Progenitor cell of endocrine pancreas (in vitro differentiated cells): ENCODE measurements around the gene UGT1A9. TPM values are rescaled to one million over a fixed set of nuclear protein-coding genes. Genes with fewer than 3 reads are reported as not detected.

ENCODE experiments used
- DNase-seq: peaks from one replicate; pipeline ENCODE4 v3.0.0; 2021; ENCODE audit warnings: low spot score; ENCODE audit not compliant: unreplicated experiment
- H3K27ac Mint-ChIP-seq: 2 replicates; pipeline ENCODE4 v1.8.0; 2021; ENCODE audit warnings: mild to moderate bottlenecking, moderate library complexity, mixed read lengths
- H3K27me3 Mint-ChIP-seq: 2 replicates; pipeline ENCODE4 v1.8.0; 2021; ENCODE audit warnings: mixed read lengths
- H3K36me3 Mint-ChIP-seq: 2 replicates; pipeline ENCODE4 v1.8.0; 2022; ENCODE audit warnings: mixed read lengths; ENCODE audit not compliant: insufficient read depth
- H3K4me1 Mint-ChIP-seq: 2 replicates; pipeline ENCODE4 v1.8.0; 2021; ENCODE audit warnings: low read depth, mixed read lengths
- H3K4me3 Mint-ChIP-seq: 2 replicates; pipeline ENCODE4 v1.8.0; 2021; ENCODE audit warnings: low read depth, mild to moderate bottlenecking, moderate library complexity, mixed read lengths
- H3K9me3 Mint-ChIP-seq: 2 replicates; pipeline ENCODE4 v1.8.0; 2021; ENCODE audit warnings: low read depth, mixed read lengths
- total RNA-seq: library from RNA; stranded (reverse); gene quantifications from 2 replicates; pipeline ENCODE4 v1.2.1, GENCODE V29; 2021
- TF ChIP-seq, protein P1 (sequence below): fragments of 200-600 bp; sonication (generic); IDR thresholded peaks from one replicate; pipeline ENCODE4 v1.5.0; 2021; ENCODE audit warnings: antibody characterized with exemption, mild to moderate bottlenecking; ENCODE audit not compliant: unreplicated experiment

The UGT1A9 gene
- total RNA-seq, 1 donor from 2014 or later = not detected

DNA sequence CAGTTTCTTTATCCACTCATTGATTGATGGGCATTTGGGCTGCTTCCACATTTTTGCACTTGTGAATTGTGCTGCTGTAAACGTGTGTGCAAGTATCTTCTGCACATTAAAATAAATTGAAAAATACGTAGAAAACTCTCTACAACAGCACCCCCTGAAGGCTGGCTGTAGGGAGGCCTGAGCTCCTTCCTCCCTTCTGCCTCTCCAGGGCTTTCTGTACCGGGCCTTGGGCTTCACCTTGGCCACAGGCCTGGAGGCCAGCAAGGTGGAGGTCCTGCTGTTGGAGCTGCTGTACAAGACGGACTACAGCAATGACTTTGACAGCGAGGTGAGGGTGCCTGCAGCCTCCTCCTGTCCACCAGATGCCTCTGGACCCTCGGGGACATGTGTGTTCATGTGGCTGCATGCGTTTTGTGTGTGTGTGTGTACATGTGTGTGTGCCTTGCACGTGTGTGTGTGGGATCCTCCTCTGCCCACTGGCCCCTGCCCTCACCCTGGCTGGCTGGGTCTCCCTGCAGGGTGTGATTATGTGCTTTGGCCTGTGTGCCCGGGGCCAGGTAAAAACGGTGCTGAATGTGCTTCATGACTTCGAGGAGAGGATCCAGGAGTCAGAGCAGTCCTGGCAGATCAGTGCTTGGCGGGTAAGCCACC, 135.6 kb downstream of the UGT1A9 start:
- Mint-ChIP-seq H3K4me3 (no peak overlapping the region), H3K4me1 (no peaks in the 10 kb centered on the region), H3K9me3 (no peaks in the 10 kb centered on the region), H3K36me3 (no peaks in the 10 kb centered on the region), H3K27ac (no peak overlapping the region), H3K27me3 (peaks cover 23% of the 10 kb centered on the region)
- TF ChIP-seq, protein P1, sequence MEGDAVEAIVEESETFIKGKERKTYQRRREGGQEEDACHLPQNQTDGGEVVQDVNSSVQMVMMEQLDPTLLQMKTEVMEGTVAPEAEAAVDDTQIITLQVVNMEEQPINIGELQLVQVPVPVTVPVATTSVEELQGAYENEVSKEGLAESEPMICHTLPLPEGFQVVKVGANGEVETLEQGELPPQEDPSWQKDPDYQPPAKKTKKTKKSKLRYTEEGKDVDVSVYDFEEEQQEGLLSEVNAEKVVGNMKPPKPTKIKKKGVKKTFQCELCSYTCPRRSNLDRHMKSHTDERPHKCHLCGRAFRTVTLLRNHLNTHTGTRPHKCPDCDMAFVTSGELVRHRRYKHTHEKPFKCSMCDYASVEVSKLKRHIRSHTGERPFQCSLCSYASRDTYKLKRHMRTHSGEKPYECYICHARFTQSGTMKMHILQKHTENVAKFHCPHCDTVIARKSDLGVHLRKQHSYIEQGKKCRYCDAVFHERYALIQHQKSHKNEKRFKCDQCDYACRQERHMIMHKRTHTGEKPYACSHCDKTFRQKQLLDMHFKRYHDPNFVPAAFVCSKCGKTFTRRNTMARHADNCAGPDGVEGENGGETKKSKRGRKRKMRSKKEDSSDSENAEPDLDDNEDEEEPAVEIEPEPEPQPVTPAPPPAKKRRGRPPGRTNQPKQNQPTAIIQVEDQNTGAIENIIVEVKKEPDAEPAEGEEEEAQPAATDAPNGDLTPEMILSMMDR = no peak
- peak; percentile 4 for DNase-seq

DNA sequence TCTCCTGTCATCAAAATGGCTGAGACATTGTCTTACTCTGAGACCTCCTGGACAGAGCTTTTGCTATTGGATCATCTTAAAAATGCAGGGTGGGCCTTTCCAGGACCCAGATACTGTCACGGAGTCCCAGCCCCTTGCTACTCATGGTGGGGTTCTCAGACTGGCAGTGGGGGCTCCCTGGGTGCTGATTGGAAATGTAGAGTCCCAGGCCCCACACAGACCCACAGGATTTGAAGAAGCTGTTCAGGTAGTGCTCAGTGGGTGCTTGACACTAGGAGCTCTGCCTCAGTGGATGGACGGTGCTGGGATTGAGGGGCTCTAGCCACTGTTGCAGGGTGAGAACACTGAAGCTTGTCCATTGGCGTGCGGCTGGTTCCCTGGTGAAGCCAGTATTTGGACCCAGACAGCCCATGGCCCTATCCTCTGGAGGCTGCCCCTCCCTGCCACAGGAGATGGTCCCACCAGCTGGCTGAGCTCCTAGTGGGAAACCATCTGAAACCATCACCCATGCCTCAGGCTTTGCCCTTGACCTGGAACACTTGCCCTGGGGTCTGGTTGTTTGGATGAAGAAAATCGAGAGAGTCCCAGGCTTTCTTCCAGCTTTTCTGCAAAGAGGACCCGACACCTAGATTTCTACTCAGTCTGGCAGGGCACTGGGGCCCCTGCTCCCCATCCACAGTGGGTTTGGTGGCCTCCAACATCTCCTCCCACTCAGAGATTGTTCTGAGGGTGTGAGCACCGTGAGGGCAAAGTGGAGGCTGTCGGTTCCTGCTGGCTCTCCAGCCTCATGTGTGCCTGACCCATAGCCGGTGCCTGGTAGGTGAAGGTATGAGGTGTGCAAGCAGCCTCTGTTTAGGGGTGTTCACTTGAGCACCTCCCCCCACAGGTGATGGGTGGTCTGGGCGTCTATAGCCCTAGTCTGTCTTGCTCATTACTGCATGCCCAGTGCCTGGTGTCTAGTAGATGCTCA, 136.6 kb downstream of the UGT1A9 start:
- H3K27me3 Mint-ChIP-seq = peaks cover 20% of the 10 kb centered on the region
- TF ChIP-seq, protein P1 = no peak
- H3K4me1 Mint-ChIP-seq = no peaks in the 10 kb centered on the region
- H3K27ac Mint-ChIP-seq = no peak overlapping the region
- DNase-seq = peak; percentile 3
- H3K9me3 Mint-ChIP-seq = no peaks in the 10 kb centered on the region
- H3K4me3 Mint-ChIP-seq = no peak overlapping the region
- no peaks in the 10 kb centered on the region for H3K36me3 Mint-ChIP-seq

DNA sequence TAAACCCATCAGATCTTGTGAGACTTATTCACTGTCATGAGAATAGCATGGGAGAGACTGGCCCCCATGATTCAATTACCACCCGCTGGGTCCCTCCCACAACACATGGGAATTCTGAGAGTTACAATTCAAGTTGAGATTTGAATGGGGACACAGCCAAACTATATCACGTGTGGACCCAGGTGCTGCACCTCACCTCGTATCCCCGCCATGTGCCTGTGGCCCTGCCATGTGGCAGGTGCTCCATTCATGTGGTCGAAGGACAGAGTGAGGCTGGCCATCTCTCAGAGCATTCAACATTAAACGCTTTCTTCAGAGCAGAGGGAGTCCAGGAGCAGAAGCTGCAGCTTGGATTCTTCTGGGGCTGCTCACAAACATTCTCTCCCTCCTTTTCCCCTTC, 138.7 kb downstream of the UGT1A9 start:
- no peaks in the 10 kb centered on the region for H3K9me3 Mint-ChIP-seq
- H3K36me3 Mint-ChIP-seq = no peaks in the 10 kb centered on the region
- H3K27me3 Mint-ChIP-seq = peaks cover 6% of the 10 kb centered on the region
- no peak overlapping the region for H3K27ac Mint-ChIP-seq
- no peak overlapping the region for H3K4me3 Mint-ChIP-seq
- TF ChIP-seq, protein P1 = no peak
- no peaks in the 10 kb centered on the region for H3K4me1 Mint-ChIP-seq
- no peak for DNase-seq

DNA sequence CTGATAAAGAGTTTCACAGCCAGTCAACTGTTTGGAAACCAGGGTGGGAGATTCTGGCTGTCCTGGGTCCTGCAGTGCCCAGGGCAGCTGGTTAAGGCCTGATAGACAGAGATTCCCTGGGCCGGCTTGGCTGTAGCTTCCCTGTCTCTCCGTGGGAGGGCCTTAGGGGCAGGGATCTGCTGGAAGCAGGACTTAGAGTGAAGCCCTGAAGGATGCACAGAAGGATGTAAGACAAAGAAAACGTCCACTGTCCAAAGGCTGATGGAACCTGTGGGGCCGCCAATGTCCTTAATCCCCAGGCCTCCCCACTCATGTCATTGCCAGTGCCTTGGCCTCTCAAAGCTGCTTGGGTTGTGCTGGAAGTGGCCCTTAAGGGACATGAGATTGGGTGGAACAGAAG, 139.4 kb downstream of the UGT1A9 start:
- H3K9me3 Mint-ChIP-seq = no peaks in the 10 kb centered on the region
- H3K27me3 Mint-ChIP-seq = peaks cover 4% of the 10 kb centered on the region
- H3K4me1 Mint-ChIP-seq = no peaks in the 10 kb centered on the region
- no peaks in the 10 kb centered on the region for H3K36me3 Mint-ChIP-seq
- H3K4me3 Mint-ChIP-seq = no peak overlapping the region
- no peak overlapping the region for H3K27ac Mint-ChIP-seq
- TF ChIP-seq, protein P1 = no peak
- no peak for DNase-seq

DNA sequence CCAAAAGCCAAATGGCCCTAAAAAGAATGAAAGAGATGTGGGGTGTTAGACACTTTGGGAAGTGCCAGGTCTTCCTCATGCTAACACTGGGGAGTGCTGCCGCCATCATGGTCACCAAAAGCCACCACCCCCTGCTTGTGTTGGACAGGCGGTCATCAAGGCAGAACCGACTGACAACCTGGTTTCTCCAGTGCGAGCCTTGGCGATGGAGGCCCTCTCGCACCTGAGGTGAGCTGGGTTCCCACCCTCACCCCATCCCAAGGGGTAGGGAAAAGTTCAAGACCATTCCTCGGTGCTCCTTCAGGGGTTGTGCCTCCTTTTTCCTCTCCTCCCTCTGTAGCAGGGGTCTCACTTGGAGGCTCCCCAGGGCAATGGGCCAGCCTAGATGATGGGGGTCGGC, 140.0 kb downstream of the UGT1A9 start:
- no peak for DNase-seq
- TF ChIP-seq, protein P1 = no peak
- peaks cover 4% of the 10 kb centered on the region for H3K27me3 Mint-ChIP-seq
- no peaks in the 10 kb centered on the region for H3K4me1 Mint-ChIP-seq
- no peaks in the 10 kb centered on the region for H3K36me3 Mint-ChIP-seq
- no peak overlapping the region for H3K4me3 Mint-ChIP-seq
- H3K27ac Mint-ChIP-seq = no peak overlapping the region
- no peaks in the 10 kb centered on the region for H3K9me3 Mint-ChIP-seq
